Thyroid gland (tissue), 4 donors: ENCODE results near the gene SEC31B. TPM values are rescaled to one million over a fixed set of nuclear protein-coding genes. Genes with fewer than 3 reads are reported as not detected.

Source experiments
- DNase-seq, 2 donors: peaks; one replicate each; pipeline ENCODE4 v3.0.0-alpha.2; 2019
- H3K27ac ChIP-seq, 3 donors: fragments of 200-600 bp; sonication (generic); 1 replicate in 2 of 3; 2 replicates in 1 of 3; pipeline ENCODE4 v1.5.1; 2016 to 2019; ENCODE audit warnings: mild to moderate bottlenecking in 1 of 3, moderate library complexity in 1 of 3
- H3K27me3 ChIP-seq: fragments of 200-600 bp; sonication (generic); one replicate; pipeline ENCODE4 v1.5.1; 2019
- H3K36me3 ChIP-seq, 2 donors: fragments of 200-600 bp; sonication (generic); one replicate each; pipeline ENCODE4 v1.5.1; 2016 to 2019
- H3K4me1 ChIP-seq, 2 donors: fragments of 200-600 bp; sonication (generic); one replicate each; pipeline ENCODE4 v1.5.1; 2017 to 2019
- H3K4me3 ChIP-seq, 3 donors: fragments of 200-600 bp; sonication (generic); replicated peaks in 1 of 3; 1 replicate in 2 of 3; 2 replicates in 1 of 3; pipeline ENCODE4 v1.5.1; 2016; ENCODE audit warnings: mild to moderate bottlenecking in 1 of 3
- H3K9me3 ChIP-seq: fragments of 200-600 bp; sonication (generic); one replicate; pipeline ENCODE4 v1.5.1; 2017
- CTCF ChIP-seq, 6 experiments: fragments of 200-600 bp in 3 of 6; fragments of 450-650 bp in 3 of 6; sonication (generic) in 3 of 6; IDR thresholded peaks; one replicate each; pipeline ENCODE4 v1.5.1; 2016 to 2019; ENCODE audit warnings: antibody characterized with exemption in 6 of 6, mild to moderate bottlenecking in 2 of 6, inconsistent platforms in 1 of 6, moderate library complexity in 1 of 6
- POLR2A ChIP-seq, 2 donors: fragments of 450-650 bp; IDR thresholded peaks; one replicate each; pipeline ENCODE4 v1.6.1; 2017; ENCODE audit warnings: antibody characterized with exemption in 2 of 2, mild to moderate bottlenecking in 2 of 2, moderate library complexity in 1 of 2
- WGBS, 2 donors: methylation state at CpG; one replicate each; pipeline ENCODE4 v1.1.5; 2017; 5-methylcytosine and 5-hydroxymethylcytosine counted together
- intact Hi-C: fragments of 100-400 bp; cut with DNase I; formaldehyde crosslinking; loops from one replicate; pipeline ENCODE4 v1.15.1; 2023
- total RNA-seq, 4 donors: library from RNA; depleted of rRNA; stranded (reverse); fragments of >200 nt; gene quantifications; one replicate each; pipeline ENCODE4 v1.2.3, GENCODE V29; 2016

Gene SEC31B
- total RNA-seq, 4 donors from 2014 or later, result 4.2 to 8.9 (median 6.9) TPM

GRCh38 chr10:100537475-100537874 is 17.8 kb upstream of the SEC31B start:
- no peaks in the 10 kb centered on the region for H3K9me3 ChIP-seq
- 87 to 94% methylated on average over 4 of the region's 4 CpGs for WGBS, 2 donors
- H3K36me3 ChIP-seq, result peaks cover 29 to 32% of the 10 kb centered on the region in 2 donors

GRCh38 chr10:100535715-100536353 is 16.2 kb upstream of the SEC31B start, which contains the start of gene HIF1AN:
Gene HIF1AN, plus strand, starts transcription at chr10:100535943. Its CDS starts 16 bp downstream, at chr10:100535959.
- intact Hi-C loops, result no loop called here
- Histone ChIP-seq H3K27me3 (no peaks in the 10 kb centered on the region), H3K4me1 (peaks cover 11 to 17% of the 10 kb centered on the region in 2 donors), H3K27ac (peak within 1 kb of the TSS in 2 of 3 donors; percentile 40 to 50), H3K9me3 (no peaks in the 10 kb centered on the region), H3K4me3 (peak within 1 kb of the TSS; percentile 41 to 67 (median 50)), H3K36me3 (peaks cover 15 to 20% of the 10 kb centered on the region in 2 donors)
- DNase-seq, result peak; percentile 91 to 94
- peak; percentile 65 to 94 (median 88) for TF ChIP-seq CTCF (IDR thresholded peaks at IDR 0.05)
- TF ChIP-seq POLR2A (IDR thresholded peaks at IDR 0.05), result peak; percentile 11 to 66
- WGBS, 2 donors, result 1% methylated on average over 31 to 35 of the region's 35 CpGs

More at GRCh38 chr10:100537475-100537874, 17.8 kb upstream of the SEC31B start:
- Histone ChIP-seq H3K4me3 (no peak overlapping the region), H3K4me1 (peaks cover 11 to 17% of the 10 kb centered on the region in 2 donors), H3K27ac (no peak overlapping the region), H3K27me3 (no peaks in the 10 kb centered on the region)
- intact Hi-C loops, result no loop called here
- no peak for DNase-seq
- TF ChIP-seq POLR2A (IDR thresholded peaks at IDR 0.05) (no peak), CTCF (IDR thresholded peaks at IDR 0.05) (no peak)

GRCh38 chr10:100535338-100535714 is 15.7 kb upstream of the SEC31B start:
- no peaks in the 10 kb centered on the region for H3K27me3 ChIP-seq
- no peaks in the 10 kb centered on the region for H3K9me3 ChIP-seq
- DNase-seq, result no peak
- peaks cover 10 to 15% of the 10 kb centered on the region in 2 donors for H3K36me3 ChIP-seq
- TF ChIP-seq CTCF (IDR thresholded peaks at IDR 0.05) (no peak), POLR2A (IDR thresholded peaks at IDR 0.05) (no peak)
- H3K4me3 ChIP-seq, result peak overlapping the region in 1 of 3 donors; percentile 67
- H3K27ac ChIP-seq, result no peak overlapping the region
- intact Hi-C loops, result no loop called here
- H3K4me1 ChIP-seq, result peaks cover 14 to 18% of the 10 kb centered on the region in 2 donors
- WGBS, 2 donors, result 49% methylated on average over 4 of the region's 4 CpGs

GRCh38 chr10:100534726-100535125 is 15.1 kb upstream of the SEC31B start:
- intact Hi-C loops, result no loop called here

More at GRCh38 chr10:100534726-100535125, 15.1 kb upstream of the SEC31B start:
- H3K4me1 ChIP-seq, result peaks cover 18 to 21% of the 10 kb centered on the region in 2 donors
- H3K4me3 ChIP-seq, result no peak overlapping the region
- TF ChIP-seq POLR2A (IDR thresholded peaks at IDR 0.05) (no peak), CTCF (IDR thresholded peaks at IDR 0.05) (no peak)
- H3K27me3 ChIP-seq, result no peaks in the 10 kb centered on the region
- no peak for DNase-seq
- H3K27ac ChIP-seq, result no peak overlapping the region
- H3K36me3 ChIP-seq, result peaks cover 7 to 9% of the 10 kb centered on the region in 2 donors
- no peaks in the 10 kb centered on the region for H3K9me3 ChIP-seq
- 51 to 53% methylated on average over 2 of the region's 2 CpGs for WGBS, 2 donors
